Measurements from ENCODE around the gene PPARA. TPM values are rescaled to one million over a fixed set of nuclear protein-coding genes. Genes with fewer than 3 reads are reported as not detected.
A peak's percentile ranks its signal among the peaks of the same experiment; 100 is the strongest.

PPARA gene
- total and polyA plus RNA-seq, 2 experiments from 2014 or later: 8.7 to 14.4 TPM

DNA sequence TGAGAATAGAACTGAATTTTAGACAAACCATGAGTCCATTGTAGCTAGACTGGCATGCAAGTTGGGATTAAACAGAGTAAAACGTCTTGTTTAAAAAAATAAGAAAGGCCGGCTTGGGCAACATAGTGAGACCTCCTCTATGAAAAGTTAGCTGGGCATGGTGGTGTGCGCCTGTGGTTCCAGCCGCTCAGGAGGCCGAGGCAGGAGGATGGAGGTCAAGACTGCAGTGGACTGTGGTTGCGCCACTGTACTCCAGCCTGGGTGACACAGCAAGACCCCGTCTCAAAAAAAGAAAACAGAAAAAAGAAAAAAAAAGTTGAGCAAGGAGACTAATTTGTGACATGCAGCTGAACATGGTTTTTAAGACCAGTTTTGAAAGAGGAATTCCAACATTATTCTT, 76.3 kb downstream of the PPARA start:
- Histone ChIP-seq H3K4me1 (ENCODE audit: insufficient read depth) (peaks cover 10% of the 10 kb centered on the region), H4K20me1 (ENCODE audit: insufficient read depth) (no peaks in the 10 kb centered on the region), H3K4me3 (no peak overlapping the region), H2AFZ (no peak overlapping the region), H3K27ac (no peak overlapping the region), H3K27me3 (replicated peaks; ENCODE audit: insufficient read depth) (no peaks in the 10 kb centered on the region), H3F3A (ENCODE audit: insufficient read depth) (peaks cover 19% of the 10 kb centered on the region), H3K9me2 (ENCODE audit: insufficient read depth) (no peaks in the 10 kb centered on the region), H3K4me2 (ENCODE audit: unreplicated experiment) (no peak overlapping the region), H3K79me2 (ENCODE audit: insufficient read depth) (no peaks in the 10 kb centered on the region), H3K9me3 (ENCODE audit: low read depth) (no peaks in the 10 kb centered on the region), H3K9ac (no peak overlapping the region), H3K36me3 (ENCODE audit: low read depth) (no peaks in the 10 kb centered on the region)
- DNase-seq: no peak
- in situ Hi-C loops (cut with MboI): no loop called here
- TF ChIP-seq EZH2phosphoT487 (IDR thresholded peaks at IDR 0.05; ENCODE audit: insufficient read depth, low read depth) (no peak), EZH2 (IDR thresholded peaks at IDR 0.05; ENCODE audit: insufficient read depth, poor library complexity, severe bottlenecking) (no peak)
- 96 to 97% methylated on average over 6 to 7 of the region's 7 CpGs for WGBS, 2 experiments (ENCODE audit: low coverage in 1 of 2, low lambda C conversion rate in 2 of 2, missing lambda C conversion rate in 2 of 2)

GRCh38 chr22:46229701-46230100, 79.4 kb downstream of the PPARA start:
- H3K36me3 ChIP-seq (ENCODE audit: low read depth): no peaks in the 10 kb centered on the region
- no peaks in the 10 kb centered on the region for H3K9me2 ChIP-seq (ENCODE audit: insufficient read depth)
- no peaks in the 10 kb centered on the region for H3K27me3 ChIP-seq (replicated peaks; ENCODE audit: insufficient read depth)
- no peak overlapping the region for H2AFZ ChIP-seq
- no peaks in the 10 kb centered on the region for H3K79me2 ChIP-seq (ENCODE audit: insufficient read depth)
- H4K20me1 ChIP-seq (ENCODE audit: insufficient read depth): no peaks in the 10 kb centered on the region
- peak overlapping the region; percentile 34 for H3K27ac ChIP-seq
- peak overlapping the region; percentile 6 for H3K4me2 ChIP-seq (ENCODE audit: unreplicated experiment)
- TF ChIP-seq EZH2 (IDR thresholded peaks at IDR 0.05; ENCODE audit: insufficient read depth, poor library complexity, severe bottlenecking): no peak
- no peak for TF ChIP-seq EZH2phosphoT487 (IDR thresholded peaks at IDR 0.05; ENCODE audit: insufficient read depth, low read depth)
- WGBS, 2 experiments (ENCODE audit: low coverage in 1 of 2, low lambda C conversion rate in 2 of 2, missing lambda C conversion rate in 2 of 2): 69 to 74% methylated on average over 8 of the region's 8 CpGs
- peaks cover 19% of the 10 kb centered on the region for H3F3A ChIP-seq (ENCODE audit: insufficient read depth)
- no peak overlapping the region for H3K4me3 ChIP-seq
- H3K9me3 ChIP-seq (ENCODE audit: low read depth): no peaks in the 10 kb centered on the region
- peaks cover 10% of the 10 kb centered on the region for H3K4me1 ChIP-seq (ENCODE audit: insufficient read depth)
- peak; percentile 79 for DNase-seq
- H3K9ac ChIP-seq: no peak overlapping the region
- in situ Hi-C loops (cut with MboI): no loop called here

- Histone ChIP-seq H3K27ac (peak overlapping the region; percentile 34; the same call in 1 of the 2 replicates), H3K9me3 (ENCODE audit: low read depth) (no peaks in the 10 kb centered on the region)
- no peak for DNase-seq
These were observed 80.1 kb downstream of the PPARA start for GRCh38 chr22:46230262-46230901.

DNA sequence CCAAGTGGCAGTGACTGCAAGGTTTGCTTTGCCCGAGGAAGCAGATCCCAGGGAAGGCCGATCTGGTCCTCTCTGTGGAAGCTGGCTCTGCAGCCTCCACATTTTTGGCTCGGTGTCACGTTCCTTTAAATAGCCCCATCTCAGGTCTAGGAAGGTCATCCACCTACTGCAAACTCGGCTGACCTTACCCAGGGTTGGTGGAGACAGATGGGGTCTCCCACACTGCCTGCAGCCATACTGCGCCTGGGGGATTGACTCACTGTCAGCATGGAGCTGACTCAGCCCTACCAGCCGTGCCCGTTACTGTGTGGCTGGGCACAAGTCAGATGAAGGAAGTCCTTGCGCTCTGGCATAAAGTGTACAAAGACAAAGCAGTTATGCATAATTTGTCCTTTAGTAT, 82.9 kb downstream of the PPARA start:
- H3K36me3 ChIP-seq (ENCODE audit: low read depth): peaks cover 5% of the 10 kb centered on the region; the same call in 1 of the 2 replicates
- H3K27me3 ChIP-seq (replicated peaks; ENCODE audit: insufficient read depth): no peaks in the 10 kb centered on the region
- H3K79me2 ChIP-seq (ENCODE audit: insufficient read depth): no peaks in the 10 kb centered on the region
- H3K4me2 ChIP-seq (ENCODE audit: unreplicated experiment): no peak overlapping the region
- H2AFZ ChIP-seq: no peak overlapping the region
- no peak overlapping the region for H3K9ac ChIP-seq
- no peaks in the 10 kb centered on the region for H3K9me2 ChIP-seq (ENCODE audit: insufficient read depth)
- in situ Hi-C loops (cut with MboI): no loop called here
- no peak overlapping the region for H3K27ac ChIP-seq
- 77 to 80% methylated on average over 9 of the region's 9 CpGs for WGBS, 2 experiments (ENCODE audit: low coverage in 1 of 2, low lambda C conversion rate in 2 of 2, missing lambda C conversion rate in 2 of 2)
- no peaks in the 10 kb centered on the region for H4K20me1 ChIP-seq (ENCODE audit: insufficient read depth)
- H3F3A ChIP-seq (ENCODE audit: insufficient read depth): peaks cover 16% of the 10 kb centered on the region
- peak; percentile 16 for DNase-seq
- TF ChIP-seq EZH2 (IDR thresholded peaks at IDR 0.05; ENCODE audit: insufficient read depth, poor library complexity, severe bottlenecking): no peak
- no peak for TF ChIP-seq EZH2phosphoT487 (IDR thresholded peaks at IDR 0.05; ENCODE audit: insufficient read depth, low read depth)
- no peak overlapping the region for H3K4me3 ChIP-seq
- peaks cover 10% of the 10 kb centered on the region for H3K4me1 ChIP-seq (ENCODE audit: insufficient read depth)
- H3K9me3 ChIP-seq (ENCODE audit: low read depth): no peaks in the 10 kb centered on the region

More at GRCh38 chr22:46230262-46230901, 80.1 kb downstream of the PPARA start:
- no peaks in the 10 kb centered on the region for H3K36me3 ChIP-seq (ENCODE audit: low read depth)
- H2AFZ ChIP-seq: no peak overlapping the region
- no peaks in the 10 kb centered on the region for H3K79me2 ChIP-seq (ENCODE audit: insufficient read depth)
- peaks cover 10% of the 10 kb centered on the region for H3K4me1 ChIP-seq (ENCODE audit: insufficient read depth)
- no peak for TF ChIP-seq EZH2 (IDR thresholded peaks at IDR 0.05; ENCODE audit: insufficient read depth, poor library complexity, severe bottlenecking)
- TF ChIP-seq EZH2phosphoT487 (IDR thresholded peaks at IDR 0.05; ENCODE audit: insufficient read depth, low read depth): no peak
- no peaks in the 10 kb centered on the region for H4K20me1 ChIP-seq (ENCODE audit: insufficient read depth)
- H3K4me2 ChIP-seq (ENCODE audit: unreplicated experiment): no peak overlapping the region
- H3F3A ChIP-seq (ENCODE audit: insufficient read depth): peaks cover 19% of the 10 kb centered on the region
- no peak overlapping the region for H3K9ac ChIP-seq
- in situ Hi-C loops (cut with MboI): no loop called here
- 96 to 97% methylated on average over 13 of the region's 13 CpGs for WGBS, 2 experiments (ENCODE audit: low coverage in 1 of 2, low lambda C conversion rate in 2 of 2, missing lambda C conversion rate in 2 of 2)
- H3K27me3 ChIP-seq (replicated peaks; ENCODE audit: insufficient read depth): no peaks in the 10 kb centered on the region
- no peak overlapping the region for H3K4me3 ChIP-seq
- no peaks in the 10 kb centered on the region for H3K9me2 ChIP-seq (ENCODE audit: insufficient read depth)

Measured in GM23248 (cell line).